RWPE2 (cell line): Measurements from ENCODE around the gene SDSL.

Experiments
- ATAC-seq: fragments of 200-7000 bp; cut with Tn5 transposase; 3 replicates; pipeline ENCODE4 v1.9.1; 2021; ENCODE audit warnings: low read depth
- DNase-seq: peaks from one replicate; pipeline ENCODE4 v3.0.0-alpha.2; 2020; ENCODE audit warnings: low spot score
- H3K27ac ChIP-seq: fragments of 450-650 bp; 2 replicates; pipeline ENCODE4 v1.5.1; 2017; ENCODE audit warnings: mild to moderate bottlenecking; ENCODE audit not compliant: poor library complexity, severe bottlenecking
- H3K27me3 ChIP-seq: fragments of 250-450 bp; sonication (Bioruptor Pico); 2 replicates; pipeline ENCODE4 v1.5.1; 2021; ENCODE audit warnings: mild to moderate bottlenecking, moderate library complexity; ENCODE audit not compliant: insufficient read depth, poor library complexity, severe bottlenecking
- H3K36me3 ChIP-seq: fragments of 250-450 bp; sonication (Bioruptor Pico); 2 replicates; pipeline ENCODE4 v1.5.1; 2020; ENCODE audit warnings: low read depth, mild to moderate bottlenecking, moderate library complexity
- H3K4me1 ChIP-seq: fragments of 250-450 bp; sonication (Bioruptor Pico); 2 replicates; pipeline ENCODE4 v1.5.1; 2021; ENCODE audit warnings: mild to moderate bottlenecking, moderate library complexity; ENCODE audit not compliant: insufficient read depth, poor library complexity, severe bottlenecking
- H3K4me3 ChIP-seq: fragments of 250-450 bp; sonication (Bioruptor Pico); 2 replicates; pipeline ENCODE4 v1.5.1; 2021; ENCODE audit warnings: mild to moderate bottlenecking, moderate library complexity; ENCODE audit not compliant: severe bottlenecking
- H3K9me3 ChIP-seq: fragments of 250-450 bp; sonication (Bioruptor Pico); 2 replicates; pipeline ENCODE4 v1.5.1; 2021; ENCODE audit warnings: mild to moderate bottlenecking, moderate library complexity; ENCODE audit not compliant: severe bottlenecking
- TF ChIP-seq, protein P1 (sequence below): fragments of 450-650 bp; IDR thresholded peaks from one replicate; pipeline ENCODE4 v1.5.1; 2017; ENCODE audit warnings: mild to moderate bottlenecking, moderate library complexity; ENCODE audit not compliant: poor library complexity, severe bottlenecking

Gene SDSL

DNA sequence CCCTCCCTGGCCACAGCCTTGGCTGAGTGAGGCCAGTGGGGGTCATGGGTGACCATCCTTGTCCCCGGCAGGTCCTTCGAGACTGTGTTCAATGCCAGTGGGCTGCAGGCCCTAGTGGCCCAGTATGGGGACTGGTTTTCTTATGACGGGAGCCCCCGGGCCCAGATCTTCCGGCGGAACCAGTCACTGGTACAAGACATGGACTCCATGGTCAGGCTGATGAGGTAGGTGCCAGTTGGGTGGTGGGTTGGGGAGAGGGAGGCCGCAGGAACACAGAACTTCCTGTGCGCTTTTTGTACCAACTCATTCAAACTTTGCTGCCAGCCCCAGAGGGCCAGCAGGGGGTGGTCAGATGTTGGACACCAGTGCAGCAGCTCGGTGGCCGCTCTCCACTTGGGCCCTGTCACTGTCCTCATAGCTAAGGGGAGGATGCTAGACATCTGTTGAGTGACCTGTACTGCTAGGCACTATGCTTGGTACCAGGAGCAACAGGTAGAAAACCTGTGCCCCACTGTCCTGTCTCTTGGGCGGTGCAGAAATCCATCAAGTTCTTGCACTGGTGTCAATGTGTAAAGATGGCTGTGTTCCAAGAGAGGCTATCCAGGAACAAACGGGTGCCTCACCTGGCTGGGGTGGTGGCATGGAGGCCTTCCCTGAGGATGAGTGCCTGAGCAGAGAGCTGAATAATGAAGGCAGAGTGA, 35.2 kb upstream of the SDSL start:
- no peak for ATAC-seq

DNA sequence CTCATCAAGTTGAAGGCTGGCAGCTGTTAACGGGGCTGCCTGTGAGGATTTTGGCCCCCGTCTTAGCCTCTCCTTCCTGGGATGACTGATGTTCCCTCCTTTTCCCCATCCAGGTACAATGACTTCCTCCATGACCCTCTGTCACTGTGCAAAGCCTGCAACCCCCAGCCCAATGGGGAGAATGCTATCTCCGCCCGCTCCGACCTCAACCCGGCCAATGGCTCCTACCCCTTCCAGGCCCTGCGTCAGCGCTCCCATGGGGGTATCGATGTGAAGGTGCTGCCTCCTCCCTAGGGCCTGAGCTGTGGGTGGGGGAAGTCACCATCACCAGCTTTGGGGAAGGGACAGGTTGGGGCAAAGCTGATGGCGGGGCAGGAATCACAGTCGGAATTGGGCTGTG, 34.5 kb upstream of the SDSL start:
- ATAC-seq (no peak), DNase-seq (no peak)
- Histone ChIP-seq H3K4me1 (no peaks in the 10 kb centered on the region), H3K36me3 (no peaks in the 10 kb centered on the region), H3K27me3 (no peaks in the 10 kb centered on the region), H3K9me3 (no peaks in the 10 kb centered on the region), H3K27ac (no peak overlapping the region), H3K4me3 (no peak overlapping the region)
- TF ChIP-seq, protein P1, sequence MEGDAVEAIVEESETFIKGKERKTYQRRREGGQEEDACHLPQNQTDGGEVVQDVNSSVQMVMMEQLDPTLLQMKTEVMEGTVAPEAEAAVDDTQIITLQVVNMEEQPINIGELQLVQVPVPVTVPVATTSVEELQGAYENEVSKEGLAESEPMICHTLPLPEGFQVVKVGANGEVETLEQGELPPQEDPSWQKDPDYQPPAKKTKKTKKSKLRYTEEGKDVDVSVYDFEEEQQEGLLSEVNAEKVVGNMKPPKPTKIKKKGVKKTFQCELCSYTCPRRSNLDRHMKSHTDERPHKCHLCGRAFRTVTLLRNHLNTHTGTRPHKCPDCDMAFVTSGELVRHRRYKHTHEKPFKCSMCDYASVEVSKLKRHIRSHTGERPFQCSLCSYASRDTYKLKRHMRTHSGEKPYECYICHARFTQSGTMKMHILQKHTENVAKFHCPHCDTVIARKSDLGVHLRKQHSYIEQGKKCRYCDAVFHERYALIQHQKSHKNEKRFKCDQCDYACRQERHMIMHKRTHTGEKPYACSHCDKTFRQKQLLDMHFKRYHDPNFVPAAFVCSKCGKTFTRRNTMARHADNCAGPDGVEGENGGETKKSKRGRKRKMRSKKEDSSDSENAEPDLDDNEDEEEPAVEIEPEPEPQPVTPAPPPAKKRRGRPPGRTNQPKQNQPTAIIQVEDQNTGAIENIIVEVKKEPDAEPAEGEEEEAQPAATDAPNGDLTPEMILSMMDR: no peak

More for the DNA sequence above, 35.2 kb upstream of the SDSL start:
- no peaks in the 10 kb centered on the region for H3K27me3 ChIP-seq
- DNase-seq: no peak
- no peaks in the 10 kb centered on the region for H3K4me1 ChIP-seq
- no peaks in the 10 kb centered on the region for H3K9me3 ChIP-seq
- H3K4me3 ChIP-seq: no peak overlapping the region
- no peak overlapping the region for H3K27ac ChIP-seq
- H3K36me3 ChIP-seq: no peaks in the 10 kb centered on the region
- TF ChIP-seq, protein P1: no peak

DNA sequence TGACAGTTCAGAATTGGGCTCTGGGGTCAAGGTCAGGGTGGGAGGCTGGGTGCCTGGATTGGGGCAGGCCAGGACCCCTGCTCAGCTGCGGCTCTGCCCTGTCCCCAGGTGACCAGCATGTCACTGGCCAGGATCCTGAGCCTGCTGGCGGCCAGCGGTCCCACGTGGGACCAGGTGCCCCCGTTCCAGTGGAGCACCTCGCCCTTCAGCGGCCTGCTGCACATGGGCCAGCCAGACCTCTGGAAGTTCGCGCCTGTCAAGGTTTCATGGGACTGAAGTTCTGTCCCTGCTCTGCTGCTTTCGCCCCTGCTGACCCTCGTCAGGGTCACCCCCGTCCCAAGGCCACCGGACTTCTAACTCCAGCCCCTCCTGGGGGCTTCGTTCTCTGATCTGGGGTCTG, 33.8 kb upstream of the SDSL start:
- Histone ChIP-seq H3K27ac (no peak overlapping the region), H3K4me3 (no peak overlapping the region), H3K9me3 (no peaks in the 10 kb centered on the region), H3K4me1 (no peaks in the 10 kb centered on the region), H3K36me3 (no peaks in the 10 kb centered on the region), H3K27me3 (no peaks in the 10 kb centered on the region)
- DNase-seq: no peak
- TF ChIP-seq, protein P1: no peak
- no peak for ATAC-seq

DNA sequence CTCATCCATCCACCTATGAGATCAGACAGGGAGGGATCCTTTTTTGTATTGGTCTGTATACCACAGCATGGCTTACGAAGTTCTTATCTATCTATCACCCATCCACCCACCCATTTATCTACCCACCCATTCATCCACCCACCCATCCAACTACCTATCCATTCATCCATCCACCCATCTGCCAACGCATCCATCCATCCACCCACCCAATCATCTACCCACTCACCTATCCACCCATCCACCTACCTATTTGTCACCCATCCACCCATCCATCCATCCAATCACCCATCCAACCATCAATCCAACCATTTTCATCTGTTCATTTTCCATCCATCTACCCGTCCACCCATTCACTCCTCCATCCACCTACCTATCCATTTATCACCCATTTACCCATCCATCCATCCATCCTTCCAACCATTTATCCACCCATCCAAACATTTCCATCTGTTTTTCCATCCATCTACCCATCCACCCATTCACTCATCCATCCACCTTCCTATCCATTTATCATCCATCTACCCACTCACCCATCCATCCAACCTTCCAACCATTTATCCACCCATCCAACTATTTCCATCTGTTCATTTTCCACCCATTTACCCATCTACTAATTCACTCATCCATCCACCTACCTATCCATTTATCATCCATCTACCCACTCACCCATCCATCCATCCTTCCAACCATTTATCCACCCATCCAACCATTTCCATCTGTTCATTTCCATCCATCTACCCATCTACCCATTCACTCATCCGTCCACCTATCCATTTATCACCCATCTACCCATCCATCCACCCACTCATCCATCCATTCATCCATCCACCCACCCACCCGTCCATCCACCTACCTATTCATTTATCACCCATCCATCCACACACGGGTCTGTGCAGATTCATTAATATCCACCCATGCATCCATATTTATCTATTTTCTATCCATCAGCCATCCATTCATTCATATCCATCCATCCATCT, 31.8 kb upstream of the SDSL start:
- H3K27me3 ChIP-seq: no peaks in the 10 kb centered on the region
- no peak for ATAC-seq
- TF ChIP-seq, protein P1: no peak

DNA sequence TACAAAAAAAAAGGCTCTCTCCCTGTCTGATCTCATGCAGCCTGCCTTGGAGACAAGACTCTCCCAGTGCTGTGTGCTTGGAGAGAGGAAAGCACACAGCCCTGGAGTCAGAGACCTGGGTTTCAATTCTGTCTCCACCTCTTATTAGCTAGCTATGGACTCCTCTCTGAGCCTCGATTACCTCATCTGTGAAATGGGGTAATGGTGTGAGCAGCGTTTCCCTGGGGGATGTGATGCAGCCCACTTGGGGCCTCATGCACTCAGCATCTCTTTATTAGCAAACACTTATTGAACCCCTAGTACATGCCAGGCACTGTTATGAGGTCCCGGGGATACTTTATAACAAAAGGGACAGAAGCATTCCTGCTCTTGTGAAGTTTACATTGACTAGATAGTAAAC, 31.0 kb upstream of the SDSL start:
- Histone ChIP-seq H3K27ac (no peak overlapping the region), H3K4me3 (no peak overlapping the region), H3K36me3 (no peaks in the 10 kb centered on the region), H3K27me3 (no peaks in the 10 kb centered on the region), H3K9me3 (no peaks in the 10 kb centered on the region), H3K4me1 (no peaks in the 10 kb centered on the region)
- no peak for DNase-seq
- TF ChIP-seq, protein P1: no peak
- ATAC-seq: no peak

More for the DNA sequence above, 31.8 kb upstream of the SDSL start:
- no peak for DNase-seq
- Histone ChIP-seq H3K9me3 (no peaks in the 10 kb centered on the region), H3K36me3 (no peaks in the 10 kb centered on the region), H3K4me3 (no peak overlapping the region), H3K4me1 (no peaks in the 10 kb centered on the region), H3K27ac (no peak overlapping the region)
